ENCODE measurements around the gene ZNF428.
A peak's percentile ranks its signal among the peaks of the same experiment; 100 is the strongest.
"Not testable (repeated sequence)": the region's sequence is repeated elsewhere in the genome, so short reads cannot be mapped to it uniquely, and the experiment has no call there.

Gene ZNF428

GRCh38 chr19:43616306-43616705 lies 3.1 kb downstream of the ZNF428 start:
- DNase-seq, result no peak

- DNase-seq, result no peak
Observed at GRCh38 chr19:43612374-43612773, 7.1 kb downstream of the ZNF428 start.

- DNase-seq, result no peak
Observed at GRCh38 chr19:43611788-43612187, 7.6 kb downstream of the ZNF428 start, which contains the start of gene SRRM5. Gene SRRM5, plus strand, starts transcription at chr19:43612088. Its CDS starts 34 bp downstream, at chr19:43612122.

GRCh38 chr19:43610493-43610892 lies 8.9 kb downstream of the ZNF428 start:
- DNase-seq, result no peak

GRCh38 chr19:43609872-43610271 lies 9.6 kb downstream of the ZNF428 start:
- DNase-seq, result no peak

- no peak for DNase-seq
Observed at GRCh38 chr19:43607238-43608205, 11.9 kb downstream of the ZNF428 start.

GRCh38 chr19:43606569-43607229 lies 12.7 kb downstream of the ZNF428 start:
- DNase-seq, result peak; percentile 15

GRCh38 chr19:43605875-43606568 lies 13.4 kb downstream of the ZNF428 start:
- DNase-seq, result peak; percentile 20

- not testable (repeated sequence) for DNase-seq
Observed at GRCh38 chr19:43600326-43600725, 19.1 kb downstream of the ZNF428 start.

- no peak for DNase-seq
Observed at GRCh38 chr19:43599635-43600295, 19.7 kb downstream of the ZNF428 start.

GRCh38 chr19:43598445-43599240 lies 20.8 kb downstream of the ZNF428 start:
- no peak for DNase-seq

- no peak for DNase-seq
Observed at GRCh38 chr19:43597876-43598275, 21.6 kb downstream of the ZNF428 start.

GRCh38 chr19:43596842-43597461 lies 22.5 kb downstream of the ZNF428 start:
- DNase-seq, result peak; percentile 41

GRCh38 chr19:43595999-43596841 lies 23.2 kb downstream of the ZNF428 start, which contains the start of the genes IRGQ and ZNF576:
Gene IRGQ, minus strand, starts transcription at chr19:43596134. Its CDS starts 796 bp downstream, at chr19:43595338.
Gene ZNF576, plus strand, starts transcription at chr19:43596595. Its CDS starts 514 bp downstream, at chr19:43597109.
- DNase-seq, result peak; percentile 99

- peak; percentile 64 for DNase-seq
Observed at GRCh38 chr19:43595605-43595998, 23.8 kb downstream of the ZNF428 start.

- DNase-seq, result peak; percentile 89
Observed at GRCh38 chr19:43594710-43595604, 24.5 kb downstream of the ZNF428 start.

GRCh38 chr19:43594081-43594697 lies 25.2 kb downstream of the ZNF428 start:
- no peak for DNase-seq

GRCh38 chr19:43592800-43593350 lies 26.6 kb downstream of the ZNF428 start:
- DNase-seq, result no peak
